SU-DHL-6 (cell line): Measurements from ENCODE around the gene B4GALNT3.

Experiments used
- H2AFZ ChIP-seq: fragments of 200-600 bp; sonication (generic); 2 replicates; pipeline ENCODE4 v1.6.1; 2014; ENCODE audit warnings: low read depth, mild to moderate bottlenecking, moderate library complexity, mixed read lengths, antibody characterized with exemption, low read length; ENCODE audit not compliant: severe bottlenecking
- H3F3A ChIP-seq: fragments of 200-600 bp; shearing (Covaris generic); 2 replicates; pipeline ENCODE4 v1.6.0; 2016; ENCODE audit warnings: antibody characterized with exemption, mild to moderate bottlenecking; ENCODE audit not compliant: insufficient read depth
- H3K27ac ChIP-seq: fragments of 200-600 bp; sonication (generic); 2 replicates; pipeline ENCODE4 v1.5.1; 2016; ENCODE audit warnings: low read depth, mild to moderate bottlenecking, low read length, moderate library complexity, mixed read lengths
- H3K27me3 ChIP-seq: fragments of 200-600 bp; sonication (generic), shearing (Covaris generic); 2 replicates; pipeline ENCODE4 v1.6.0; 2014; ENCODE audit warnings: mild to moderate bottlenecking, low read length
- H3K36me3 ChIP-seq: fragments of 200-600 bp; sonication (generic); 2 replicates; pipeline ENCODE4 v1.6.1; 2014; ENCODE audit warnings: mild to moderate bottlenecking, low read length, mixed read lengths
- H3K4me2 ChIP-seq: fragments of 300-600, 200-600 bp; shearing (Covaris generic), sonication (generic); 2 replicates; pipeline ENCODE4 v1.6.0; 2014; ENCODE audit warnings: low read length, low read depth, mild to moderate bottlenecking; ENCODE audit not compliant: poor library complexity, severe bottlenecking
- H3K4me3 ChIP-seq: fragments of 200-600 bp; sonication (generic); 2 replicates; pipeline ENCODE4 v1.5.1; 2014; ENCODE audit warnings: antibody characterized with exemption, low read length, mild to moderate bottlenecking, mixed read lengths; ENCODE audit not compliant: insufficient read depth, poor library complexity, severe bottlenecking
- H3K79me2 ChIP-seq: fragments of 200-600 bp; sonication (generic); 2 replicates; pipeline ENCODE4 v1.6.1; 2014; ENCODE audit warnings: mild to moderate bottlenecking, low read length, moderate library complexity; ENCODE audit not compliant: insufficient read depth
- H3K9ac ChIP-seq: fragments of 200-600 bp; sonication (generic); 2 replicates; pipeline ENCODE4 v1.7.0; 2014; ENCODE audit warnings: mild to moderate bottlenecking, low read length
- H3K9me2 ChIP-seq: fragments of 200-600 bp; sonication (generic); replicated peaks from 2 replicates; pipeline ENCODE4 v1.6.1; 2014; ENCODE audit warnings: low read length; ENCODE audit not compliant: insufficient read depth
- H3K9me3 ChIP-seq: fragments of 200-600 bp; sonication (generic); 2 replicates; pipeline ENCODE4 v1.6.1; 2014; ENCODE audit warnings: low read length, mixed read lengths; ENCODE audit not compliant: insufficient read depth
- H4K20me1 ChIP-seq: fragments of 200-600 bp; sonication (generic); 2 replicates; pipeline ENCODE4 v1.6.1; 2014; ENCODE audit warnings: low read depth, mild to moderate bottlenecking, antibody characterized with exemption, low read length, moderate library complexity, mixed read lengths
- EZH2phosphoT487 ChIP-seq: fragments of 200-600 bp; sonication (generic), shearing (Covaris generic); conservative IDR thresholded peaks from 2 replicates; pipeline ENCODE4 v1.6.1; 2018; ENCODE audit warnings: mild to moderate bottlenecking, antibody characterized with exemption, low read length, moderate library complexity, mixed read lengths
- TF ChIP-seq, protein P1 (sequence below): fragments of 200-600 bp; sonication (generic); IDR thresholded peaks from one replicate; pipeline ENCODE4 v1.5.1; 2017; ENCODE audit warnings: antibody characterized with exemption, mild to moderate bottlenecking, low read length, moderate library complexity; ENCODE audit not compliant: insufficient read depth, poor library complexity, severe bottlenecking

Gene B4GALNT3

DNA sequence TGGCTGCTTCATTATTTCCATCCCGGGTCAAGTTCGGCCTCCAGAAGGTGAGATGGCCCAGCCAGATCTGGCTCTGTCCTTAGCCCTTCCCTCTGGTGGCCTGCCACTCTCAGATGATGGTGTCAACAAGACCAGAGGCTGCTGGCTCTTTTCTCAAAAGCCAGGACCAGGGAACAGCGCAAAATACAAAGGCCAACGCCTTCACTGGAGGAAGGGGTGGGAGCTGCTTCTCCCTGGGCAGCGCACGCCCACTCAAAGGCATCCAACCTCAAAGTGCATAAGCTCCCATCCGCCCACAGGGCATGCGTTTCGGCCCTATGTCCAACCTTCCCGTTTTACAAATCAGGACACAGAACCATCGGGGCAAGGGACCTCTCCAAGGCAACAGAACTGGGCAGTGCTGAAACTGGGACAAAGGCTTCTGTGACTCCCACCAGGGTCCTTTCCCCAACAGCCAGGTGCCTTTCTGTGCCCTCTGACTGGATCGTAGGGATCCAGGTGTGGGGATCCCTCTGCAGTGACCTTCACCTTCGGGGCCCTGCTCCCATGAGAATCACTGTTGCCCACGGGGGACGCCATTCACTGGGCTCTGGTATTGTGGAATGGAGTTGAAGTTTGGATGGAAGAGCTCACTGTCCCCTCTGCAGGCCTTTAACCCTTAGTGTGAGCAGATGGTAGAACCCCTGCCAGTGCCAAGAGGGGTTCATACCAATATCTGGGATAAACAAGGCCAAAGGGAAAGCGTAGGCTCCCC lies 126.8 kb downstream of the B4GALNT3 start:
- Histone ChIP-seq H3F3A (no peaks in the 10 kb centered on the region), H3K9ac (no peak overlapping the region), H3K27ac (no peak overlapping the region)

DNA sequence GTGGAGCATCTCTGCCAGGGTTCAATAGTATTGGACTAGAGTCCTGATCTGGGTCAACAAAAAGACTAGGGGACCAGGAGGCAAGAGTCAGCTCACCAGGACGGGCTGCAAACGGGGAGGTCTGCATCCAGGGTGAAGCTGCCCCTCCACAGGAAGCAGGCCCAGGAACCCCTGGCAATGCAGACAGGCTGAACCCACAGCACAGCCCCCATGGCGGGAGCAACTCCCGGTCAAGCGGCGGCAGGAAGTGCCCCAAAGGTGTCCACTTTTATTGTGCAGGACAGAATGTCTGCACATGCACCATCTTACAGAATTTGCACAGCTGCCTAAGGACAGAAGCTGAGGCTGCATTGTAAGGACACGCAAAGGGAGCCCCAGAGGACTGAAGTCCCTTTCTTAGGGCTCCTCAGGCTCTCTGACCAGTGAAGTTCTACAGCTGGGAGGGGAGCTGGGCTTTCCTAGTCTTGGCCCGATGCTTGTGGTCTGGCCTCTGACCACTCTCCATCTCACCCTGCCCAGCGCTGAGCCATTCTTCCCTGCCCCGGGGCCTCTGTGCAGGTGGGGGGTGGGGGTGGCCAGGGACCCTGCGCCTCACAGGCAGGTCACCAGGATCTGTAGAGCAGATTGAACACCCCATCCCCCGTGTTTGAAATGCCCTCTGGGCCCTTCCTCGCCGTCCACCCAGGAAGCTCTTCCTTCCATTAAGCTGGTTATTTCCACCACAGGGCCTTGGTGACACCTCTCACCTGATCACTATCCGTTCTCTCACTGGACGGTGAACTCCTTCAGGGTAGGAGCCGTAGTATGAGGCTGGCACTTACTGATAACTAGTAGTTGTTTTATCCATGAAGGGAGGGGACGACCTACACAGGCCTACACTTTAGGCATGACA lies 127.6 kb downstream of the B4GALNT3 start:
- H3K79me2 ChIP-seq: no peaks in the 10 kb centered on the region
- no peak overlapping the region for H3K4me2 ChIP-seq
- H3K4me3 ChIP-seq: no peak overlapping the region
- H3K9me2 ChIP-seq: no peaks in the 10 kb centered on the region
- no peaks in the 10 kb centered on the region for H3K27me3 ChIP-seq
- H2AFZ ChIP-seq: no peak overlapping the region
- H3K9me3 ChIP-seq: no peaks in the 10 kb centered on the region
- no peaks in the 10 kb centered on the region for H4K20me1 ChIP-seq
- no peak overlapping the region for H3K27ac ChIP-seq
- no peak for TF ChIP-seq EZH2phosphoT487
- TF ChIP-seq, protein P1, sequence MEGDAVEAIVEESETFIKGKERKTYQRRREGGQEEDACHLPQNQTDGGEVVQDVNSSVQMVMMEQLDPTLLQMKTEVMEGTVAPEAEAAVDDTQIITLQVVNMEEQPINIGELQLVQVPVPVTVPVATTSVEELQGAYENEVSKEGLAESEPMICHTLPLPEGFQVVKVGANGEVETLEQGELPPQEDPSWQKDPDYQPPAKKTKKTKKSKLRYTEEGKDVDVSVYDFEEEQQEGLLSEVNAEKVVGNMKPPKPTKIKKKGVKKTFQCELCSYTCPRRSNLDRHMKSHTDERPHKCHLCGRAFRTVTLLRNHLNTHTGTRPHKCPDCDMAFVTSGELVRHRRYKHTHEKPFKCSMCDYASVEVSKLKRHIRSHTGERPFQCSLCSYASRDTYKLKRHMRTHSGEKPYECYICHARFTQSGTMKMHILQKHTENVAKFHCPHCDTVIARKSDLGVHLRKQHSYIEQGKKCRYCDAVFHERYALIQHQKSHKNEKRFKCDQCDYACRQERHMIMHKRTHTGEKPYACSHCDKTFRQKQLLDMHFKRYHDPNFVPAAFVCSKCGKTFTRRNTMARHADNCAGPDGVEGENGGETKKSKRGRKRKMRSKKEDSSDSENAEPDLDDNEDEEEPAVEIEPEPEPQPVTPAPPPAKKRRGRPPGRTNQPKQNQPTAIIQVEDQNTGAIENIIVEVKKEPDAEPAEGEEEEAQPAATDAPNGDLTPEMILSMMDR: no peak
- no peak overlapping the region for H3K9ac ChIP-seq
- no peaks in the 10 kb centered on the region for H3F3A ChIP-seq
- no peaks in the 10 kb centered on the region for H3K36me3 ChIP-seq

More for the DNA sequence above, 126.8 kb downstream of the B4GALNT3 start:
- Histone ChIP-seq H2AFZ (no peak overlapping the region), H4K20me1 (no peaks in the 10 kb centered on the region), H3K79me2 (no peaks in the 10 kb centered on the region), H3K36me3 (no peaks in the 10 kb centered on the region), H3K4me3 (no peak overlapping the region), H3K27me3 (no peaks in the 10 kb centered on the region), H3K4me2 (no peak overlapping the region), H3K9me3 (no peaks in the 10 kb centered on the region), H3K9me2 (no peaks in the 10 kb centered on the region)
- TF ChIP-seq, protein P1: no peak
- no peak for TF ChIP-seq EZH2phosphoT487

DNA sequence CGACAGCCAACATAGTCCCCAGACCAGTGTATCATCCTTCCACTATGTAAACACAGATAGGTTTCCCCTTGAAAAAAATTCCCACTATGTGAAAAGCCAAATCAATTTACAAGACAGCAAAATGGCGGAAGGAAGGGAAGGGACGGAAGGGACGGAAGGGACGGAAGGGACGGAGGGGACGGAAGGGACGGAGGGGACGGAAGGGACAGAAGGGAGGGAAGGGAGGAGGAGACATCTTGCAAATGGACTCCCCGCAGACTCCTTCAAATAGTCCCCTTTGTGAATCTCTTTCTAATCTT lies 128.2 kb downstream of the B4GALNT3 start:
- TF ChIP-seq, protein P1: no peak
- no peak for TF ChIP-seq EZH2phosphoT487
- no peak overlapping the region for H3K4me2 ChIP-seq
- H3F3A ChIP-seq: no peaks in the 10 kb centered on the region
- no peak overlapping the region for H2AFZ ChIP-seq
- no peak overlapping the region for H3K4me3 ChIP-seq
- no peak overlapping the region for H3K27ac ChIP-seq
- no peaks in the 10 kb centered on the region for H3K9me2 ChIP-seq
- H3K27me3 ChIP-seq: no peaks in the 10 kb centered on the region
- no peaks in the 10 kb centered on the region for H3K36me3 ChIP-seq
- no peak overlapping the region for H3K9ac ChIP-seq
- H4K20me1 ChIP-seq: no peaks in the 10 kb centered on the region
- no peaks in the 10 kb centered on the region for H3K79me2 ChIP-seq
- H3K9me3 ChIP-seq: no peaks in the 10 kb centered on the region
